ENCODE data around the gene PDXP.

GRCh38 chr22:37675930-37676735 is 17.6 kb downstream of the PDXP start:
- TF ChIP-seq CTCF (IDR thresholded peaks at IDR 0.05 in 4 of 5, conservative IDR thresholded peaks at IDR 0.05 in 1 of 5): no peak
- TF ChIP-seq POLR2A (IDR thresholded peaks at IDR 0.05): no peak
